AG08396 (cell line): Measurements from ENCODE around the gene DOCK1.

Source experiments
- DNase-seq: peaks from one replicate; pipeline ENCODE4 v3.0.0; 2012; ENCODE audit warnings: low spot score, mixed read lengths

Gene DOCK1

DNA sequence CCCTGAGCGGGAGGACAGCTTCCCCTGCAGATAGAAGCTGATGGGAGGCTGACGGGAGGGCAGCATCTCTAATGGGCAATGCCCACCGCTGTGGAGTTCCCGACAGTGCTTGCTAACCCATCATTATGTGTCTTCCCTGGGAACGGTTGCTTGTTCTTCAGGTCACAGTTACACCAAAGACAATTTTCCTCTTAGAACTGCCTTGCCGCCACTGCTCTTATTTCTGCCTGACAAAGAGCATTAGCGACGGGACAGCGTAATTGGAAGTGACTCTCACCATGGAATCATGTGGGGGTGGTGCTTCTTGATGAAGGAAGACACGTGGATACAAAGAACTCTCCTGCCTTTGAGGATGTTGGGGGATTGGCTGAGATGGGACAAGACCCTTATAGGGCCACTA is 562.6 kb downstream of the DOCK1 start:
- DNase-seq = no peak

DNA sequence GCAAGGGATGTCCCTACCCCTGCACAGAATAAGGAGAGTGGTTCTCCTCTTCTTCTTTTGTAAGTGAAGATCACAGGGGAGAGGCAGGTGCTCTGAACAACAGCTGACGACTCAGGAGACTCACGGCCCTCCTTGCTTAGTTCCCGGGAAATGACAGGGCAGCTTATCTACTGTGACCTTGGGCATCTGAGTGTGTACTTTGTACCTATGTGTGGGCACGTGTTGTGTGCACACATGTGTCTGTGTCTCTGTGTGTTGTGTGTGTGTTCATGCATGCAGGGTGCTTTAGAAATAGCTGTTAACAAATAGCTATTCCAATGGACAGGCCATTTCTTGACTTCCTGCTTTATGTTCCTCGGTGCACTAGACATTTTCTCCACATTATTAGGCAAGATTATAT is 563.4 kb downstream of the DOCK1 start:
- no peak for DNase-seq

DNA sequence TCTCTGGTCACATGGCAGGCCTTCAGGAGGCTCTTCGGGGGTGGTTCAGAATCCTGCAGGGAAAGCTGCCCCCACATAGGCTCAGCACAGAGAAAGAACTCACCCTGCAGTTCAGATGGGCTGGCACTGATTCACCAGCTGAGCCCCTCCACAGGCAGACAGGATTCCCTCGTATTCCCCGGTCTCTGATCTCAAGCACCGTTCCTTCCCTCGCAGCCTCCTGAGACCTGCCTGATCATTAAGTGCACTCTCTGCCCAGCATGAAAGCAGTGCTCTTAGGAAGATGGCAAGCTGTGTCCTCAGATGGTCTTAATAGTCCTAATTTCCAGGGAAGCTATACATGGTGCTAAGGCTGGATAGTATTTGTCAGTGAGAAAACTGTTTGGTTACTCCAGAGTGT is 565.7 kb downstream of the DOCK1 start:
- DNase-seq = no peak

DNA sequence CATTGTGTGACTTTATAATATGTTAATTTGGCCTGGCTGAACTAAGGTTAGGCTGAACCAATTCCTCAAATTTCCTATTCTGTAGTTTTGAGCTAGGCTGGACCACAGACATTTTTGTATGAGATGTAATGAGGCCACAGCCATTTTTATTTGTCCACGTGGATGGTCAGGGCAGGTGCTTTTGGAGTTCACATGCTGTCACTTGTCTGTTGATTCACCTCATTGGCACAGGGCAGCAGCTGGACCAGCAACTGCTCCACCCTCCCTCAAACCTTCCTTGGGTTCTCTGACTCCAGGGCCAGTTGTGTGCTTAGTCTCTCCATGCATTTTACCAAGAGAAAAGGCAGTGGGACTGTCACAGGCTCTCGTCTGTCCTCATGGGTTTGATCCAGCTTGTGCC is 567.7 kb downstream of the DOCK1 start:
- no peak for DNase-seq

DNA sequence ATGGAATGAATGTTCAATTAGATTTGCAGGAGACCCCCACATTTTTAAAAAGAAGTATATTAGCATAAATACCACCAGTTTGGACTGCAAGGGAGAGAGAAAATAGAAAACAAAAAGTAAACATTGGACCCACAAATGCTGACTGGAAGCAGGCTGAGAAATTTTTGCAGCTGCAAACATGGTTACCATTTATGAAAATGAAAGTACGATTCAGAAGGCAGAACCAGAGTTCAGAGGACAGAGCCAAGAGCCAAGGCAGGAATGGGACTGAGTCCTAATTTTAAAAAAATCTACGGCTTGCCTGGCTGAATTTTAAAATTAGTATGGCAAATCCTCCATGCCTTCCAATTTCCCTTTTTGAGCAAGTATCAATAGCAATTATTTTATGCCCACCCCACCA is 569.3 kb downstream of the DOCK1 start:
- DNase-seq = no peak

DNA sequence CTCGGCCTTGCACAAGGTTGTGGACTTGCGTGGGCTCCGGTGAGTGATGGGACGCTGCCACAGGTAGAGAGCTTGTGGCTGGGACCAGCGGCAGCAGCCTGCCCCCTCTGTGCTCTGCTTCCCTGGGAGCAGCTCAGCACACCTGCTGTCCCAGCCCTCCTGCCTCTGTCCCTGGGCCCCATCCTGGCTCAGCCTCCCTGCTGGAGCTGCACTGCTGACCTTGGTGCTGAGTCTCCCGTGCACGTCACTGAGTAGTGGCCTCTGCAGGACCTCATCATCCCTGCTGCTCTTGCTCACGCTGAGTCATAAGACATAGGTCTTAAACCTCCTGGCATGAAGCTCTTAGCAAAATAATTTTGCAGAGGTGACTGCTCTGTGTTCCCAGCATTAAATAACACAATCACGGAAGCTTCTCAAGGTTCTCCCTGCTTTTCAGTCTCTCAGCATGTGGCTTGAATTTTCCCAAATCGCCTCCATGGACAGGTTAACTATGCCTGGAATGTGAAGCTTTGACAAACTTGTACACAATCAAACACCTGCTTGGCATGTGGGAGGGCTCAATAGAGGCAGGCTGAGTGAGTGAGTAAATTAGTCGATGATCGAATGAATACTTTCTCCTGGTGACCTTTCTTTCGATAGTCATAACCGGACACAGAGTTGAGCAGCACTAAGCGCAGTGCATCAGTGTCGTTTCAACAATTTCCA is 580.1 kb downstream of the DOCK1 start:
- no peak for DNase-seq

DNA sequence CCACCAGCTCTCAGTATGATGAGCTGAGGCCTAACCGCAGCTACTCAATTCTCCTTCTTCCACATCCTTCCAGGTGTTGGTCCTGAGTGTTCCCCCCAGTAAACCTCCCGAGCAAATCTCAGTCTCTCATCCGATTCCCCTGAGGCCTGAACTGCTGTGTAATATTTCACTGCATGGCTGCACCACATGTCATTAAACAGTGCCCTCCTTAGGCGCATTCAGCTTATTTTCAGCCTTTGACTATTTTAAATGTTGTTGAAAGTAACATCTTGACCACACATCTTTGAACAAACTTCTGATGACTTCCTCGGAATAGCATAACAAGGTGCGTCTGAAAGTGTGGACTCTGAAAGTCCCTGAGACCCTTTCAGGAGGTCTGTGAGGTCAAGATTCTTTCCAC is 581.1 kb downstream of the DOCK1 start:
- DNase-seq = no peak

DNA sequence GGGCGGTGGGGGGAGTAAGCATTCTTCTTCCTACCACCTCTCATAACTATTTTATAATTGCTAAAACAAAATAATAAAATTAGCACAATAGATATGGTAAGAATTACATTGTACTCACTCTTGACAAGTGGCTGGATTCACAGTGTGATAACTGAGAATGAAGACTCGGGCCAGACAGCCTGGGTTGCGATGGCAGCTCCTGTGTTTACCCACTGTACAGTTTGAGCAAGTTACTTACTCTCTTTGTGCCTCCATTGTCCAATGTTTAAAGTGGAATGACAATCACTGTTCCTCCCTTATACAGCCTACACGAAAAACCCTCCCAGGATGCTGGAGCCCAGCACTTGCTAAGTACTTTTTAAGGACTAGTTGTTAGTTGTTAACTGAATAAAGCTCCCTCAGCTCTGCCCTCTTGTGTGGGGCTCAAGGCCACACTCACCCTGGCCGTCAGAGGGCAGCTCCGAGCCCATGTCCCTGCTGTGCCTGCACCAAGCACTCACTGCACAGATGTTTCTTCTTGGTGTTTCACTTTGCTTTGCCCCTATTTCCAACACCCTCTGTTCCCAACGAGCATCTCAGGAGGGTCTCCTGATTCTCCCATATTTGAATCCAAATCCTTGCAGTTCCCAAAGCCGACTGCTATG is 587.5 kb downstream of the DOCK1 start:
- no peak for DNase-seq

DNA sequence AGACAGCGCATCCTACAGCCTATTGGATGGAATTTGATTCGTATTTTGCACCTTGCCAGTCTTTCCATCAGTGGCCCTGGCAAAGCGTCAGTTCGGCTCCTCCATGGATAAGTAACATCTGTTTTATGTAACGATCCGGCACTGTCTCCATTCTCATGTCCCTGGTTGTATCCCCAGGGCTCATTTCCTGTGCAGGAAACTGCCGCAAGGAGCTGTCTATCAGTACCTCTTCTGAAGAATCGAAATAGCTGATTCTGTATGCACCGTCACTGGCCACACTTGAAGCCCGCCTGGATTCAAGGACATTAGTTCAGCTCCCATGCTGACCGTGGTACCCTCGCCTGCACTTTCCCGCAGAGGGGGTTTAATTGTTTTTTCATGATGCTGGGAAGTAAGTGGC is 590.8 kb downstream of the DOCK1 start:
- no peak for DNase-seq

DNA sequence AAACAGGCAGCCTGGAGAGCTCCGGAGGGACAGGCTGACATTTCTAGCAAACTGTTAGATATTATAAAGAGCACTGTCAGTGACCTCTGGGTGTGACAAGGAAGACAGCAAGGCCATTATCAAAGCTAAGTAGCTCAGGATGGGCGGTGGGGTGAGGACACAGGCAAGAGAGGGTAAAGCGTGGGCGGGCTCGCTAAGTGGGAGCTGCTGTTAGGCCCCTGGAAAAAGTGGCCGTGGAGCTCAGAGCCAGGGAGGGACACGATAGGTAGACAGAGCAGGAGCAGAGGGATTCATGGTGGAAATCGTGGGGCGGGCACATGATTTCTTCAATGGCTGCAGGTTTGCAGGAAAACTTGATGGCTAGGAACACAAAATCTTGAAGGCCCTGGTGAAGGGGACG is 592.5 kb downstream of the DOCK1 start:
- DNase-seq = no peak

DNA sequence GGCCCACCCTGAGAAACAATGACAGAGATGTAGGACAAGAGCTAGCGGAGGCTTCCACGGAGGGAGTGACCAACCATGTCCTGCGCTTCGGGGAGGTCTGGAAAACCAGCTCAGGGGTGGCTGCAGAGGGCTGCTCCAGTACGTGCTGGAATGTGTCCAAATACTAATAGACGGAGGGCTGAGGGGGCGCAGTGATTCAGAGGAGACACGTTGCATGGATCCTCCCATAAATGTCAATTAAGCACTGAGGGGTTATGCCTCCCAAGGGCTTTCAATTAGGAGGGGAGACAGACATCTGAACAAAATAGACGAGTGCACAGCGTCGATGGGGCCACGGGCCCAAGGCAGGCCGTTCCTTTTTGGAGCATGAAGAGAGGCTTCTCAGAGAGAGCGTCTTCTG is 592.9 kb downstream of the DOCK1 start:
- DNase-seq = no peak

DNA sequence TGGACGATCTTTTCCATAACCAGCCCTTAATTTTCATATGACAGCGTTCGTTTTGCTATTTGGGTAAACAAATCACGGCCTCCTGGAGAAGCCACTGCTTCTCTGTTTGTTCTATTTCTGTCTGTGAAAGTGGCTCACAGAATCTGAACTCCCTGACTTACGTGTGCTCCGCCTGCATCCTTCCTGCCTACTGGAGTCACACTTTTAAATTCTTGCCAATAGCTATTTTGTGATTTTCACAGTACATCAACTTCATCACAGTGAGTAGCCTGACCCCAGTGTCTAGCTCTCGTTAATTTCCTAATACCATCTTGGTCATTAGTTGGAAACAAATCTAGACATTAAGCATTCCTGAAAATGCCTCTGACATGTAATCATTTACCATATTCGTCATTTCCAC is 594.9 kb downstream of the DOCK1 start:
- no peak for DNase-seq
